Measurements from ENCODE around the gene VASN. TPM values are rescaled to one million over a fixed set of nuclear protein-coding genes. Genes with fewer than 3 reads are reported as not detected.

The VASN gene
- total and polyA plus RNA-seq, 8 donors, result 11.3 to 28.3 (median 16.7) TPM

GRCh38 chr16:4323845-4324488, 47.7 kb upstream of the VASN start:
- intact Hi-C loops (cut with DNase I), result no loop called here
- H3K36me3 ChIP-seq, result no peaks in the 10 kb centered on the region
- TF ChIP-seq CTCF (IDR thresholded peaks at IDR 0.05), result no peak
- H3K27ac ChIP-seq, result peak overlapping the region; percentile 62 to 82
- H3K4me3 ChIP-seq, result no peak overlapping the region
- peak in 2 of 4 donors; percentile 79 to 80 for DNase-seq
- H3K4me1 ChIP-seq, result peaks cover 55 to 90% of the 10 kb centered on the region in 2 donors
- peaks cover 0 to 19% of the 10 kb centered on the region in 2 donors for H3K27me3 ChIP-seq
- H3K9me3 ChIP-seq, result no peaks in the 10 kb centered on the region
- peak; percentile 72 for ATAC-seq

GRCh38 chr16:4324492-4325252, 47.0 kb upstream of the VASN start:
- intact Hi-C loops (cut with DNase I), result no loop called here
- Histone ChIP-seq H3K36me3 (no peaks in the 10 kb centered on the region), H3K9me3 (no peaks in the 10 kb centered on the region), H3K27ac (peak overlapping the region; percentile 62 to 82), H3K4me3 (no peak overlapping the region), H3K4me1 (peaks cover 61 to 90% of the 10 kb centered on the region in 2 donors), H3K27me3 (peaks cover 0 to 19% of the 10 kb centered on the region in 2 donors)
- peak in 1 of 4 donors; percentile 79 for DNase-seq
- TF ChIP-seq CTCF (IDR thresholded peaks at IDR 0.05), result no peak
- ATAC-seq, result no peak

- Histone ChIP-seq H3K27me3 (peaks cover 0 to 19% of the 10 kb centered on the region in 2 donors), H3K4me3 (no peak overlapping the region), H3K27ac (peak overlapping the region; percentile 62 to 82), H3K9me3 (no peaks in the 10 kb centered on the region), H3K36me3 (no peaks in the 10 kb centered on the region), H3K4me1 (peaks cover 57 to 90% of the 10 kb centered on the region in 2 donors)
- intact Hi-C loops (cut with DNase I), result no loop called here
- DNase-seq (no peak), ATAC-seq (no peak)
- no peak for TF ChIP-seq CTCF (IDR thresholded peaks at IDR 0.05)
These were observed 46.3 kb upstream of the VASN start for GRCh38 chr16:4325253-4325758.

GRCh38 chr16:4327386-4328045, 44.1 kb upstream of the VASN start:
- no peak for TF ChIP-seq CTCF (IDR thresholded peaks at IDR 0.05)

More at GRCh38 chr16:4327386-4328045, 44.1 kb upstream of the VASN start:
- Histone ChIP-seq H3K27ac (peak overlapping the region; percentile 68 to 80), H3K4me1 (peaks cover 50 to 86% of the 10 kb centered on the region in 2 donors), H3K36me3 (peaks cover 0 to 6% of the 10 kb centered on the region in 2 donors), H3K9me3 (no peaks in the 10 kb centered on the region), H3K27me3 (peaks cover 0 to 19% of the 10 kb centered on the region in 2 donors), H3K4me3 (peak overlapping the region; percentile 25 to 27)
- intact Hi-C loops (cut with DNase I), result no loop called here
- ATAC-seq, result no peak
- peak in 1 of 4 donors; percentile 84 for DNase-seq

All from left lung (tissue), 10 donors.